K562 (cell line): ENCODE data around the gene MOSPD3.

Experiments
- FOXP1 ChIP-seq: sonication (generic); formaldehyde crosslinking; IDR thresholded peaks from 2 replicates; pipeline ENCODE4 v1.8.0; 2022; ENCODE audit warnings: mild to moderate bottlenecking, missing genetic modification reagents
- LEF1 ChIP-seq: fragments of 450-650 bp; IDR thresholded peaks from 2 replicates; pipeline ENCODE4 v1.6.1; 2016; ENCODE audit warnings: mild to moderate bottlenecking
- MXI1 ChIP-seq: IDR thresholded peaks from 2 replicates; pipeline ENCODE4 v1.6.1; 2011; ENCODE audit warnings: low read depth, mild to moderate bottlenecking, improper control_type of control experiment, low read length
- MYC ChIP-seq, 2 experiments: fragments of 250-450 bp in 1 of 2; sonication (Bioruptor Pico) in 1 of 2; IDR thresholded peaks; 2 replicates each; pipeline versions ENCODE4 v1.5.1 to v1.6.1; 2012 to 2021; ENCODE audit warnings: low read depth in 2 of 2, borderline replicate concordance in 1 of 2, improper control_type of control experiment in 1 of 2, low read length in 1 of 2, mild to moderate bottlenecking in 1 of 2, moderate library complexity in 1 of 2
- POLR2A ChIP-seq: fragments of 450-650 bp; conservative IDR thresholded peaks from 2 replicates; pipeline ENCODE4 v1.6.1; 2016
- PRMT5 ChIP-seq: sonication (generic); formaldehyde crosslinking; IDR thresholded peaks from 2 replicates; pipeline ENCODE4 v1.5.0; 2020; ENCODE audit warnings: missing genetic modification reagents
- SIN3A ChIP-seq, 2 experiments: fragments of 150-350 bp in 1 of 2; IDR thresholded peaks; 2 replicates each; pipeline ENCODE4 v1.6.1; 2011 to 2016; ENCODE audit warnings: borderline replicate concordance in 2 of 2, low read depth in 2 of 2, low read length in 2 of 2, mild to moderate bottlenecking in 2 of 2, moderate library complexity in 2 of 2; ENCODE audit not compliant: control insufficient read depth in 1 of 2
- TCF7 ChIP-seq: sonication (generic); IDR thresholded peaks from 2 replicates; pipeline ENCODE4 v1.6.1; 2016; ENCODE audit warnings: antibody characterized with exemption, borderline replicate concordance
- ZNF263 ChIP-seq: sonication (generic); formaldehyde crosslinking; IDR thresholded peaks from 2 replicates; pipeline ENCODE4 v1.8.0; 2022; ENCODE audit warnings: mild to moderate bottlenecking, missing genetic modification reagents, borderline replicate concordance
- TF ChIP-seq, protein P1 (sequence below), 2 experiments: IDR thresholded peaks in 1 of 2; conservative IDR thresholded peaks in 1 of 2; 2 replicates each; pipeline ENCODE4 v1.6.1; 2016; ENCODE audit warnings: low read depth in 2 of 2, mild to moderate bottlenecking in 1 of 2, missing compliant biosample characterization in 1 of 2, missing genetic modification characterization in 1 of 2, moderate library complexity in 1 of 2
- TF ChIP-seq, protein P2 (sequence below): fragments of 250-450 bp; sonication (Bioruptor Pico); IDR thresholded peaks from 2 replicates; pipeline ENCODE4 v1.8.0; 2021; ENCODE audit warnings: mild to moderate bottlenecking, moderate library complexity
- TF ChIP-seq, protein P3 (sequence below), 3 experiments: IDR thresholded peaks in 2 of 3; conservative IDR thresholded peaks in 1 of 3; 2 replicates each; pipeline ENCODE4 v1.5.1; 2011 to 2012; ENCODE audit warnings: low read length in 3 of 3, mild to moderate bottlenecking in 3 of 3, control low read depth in 2 of 3, improper control_type of control experiment in 1 of 3, inconsistent platforms in 1 of 3, low read depth in 1 of 3, mixed read lengths in 1 of 3, moderate library complexity in 1 of 3; ENCODE audit not compliant: insufficient read depth in 2 of 3

DNA sequence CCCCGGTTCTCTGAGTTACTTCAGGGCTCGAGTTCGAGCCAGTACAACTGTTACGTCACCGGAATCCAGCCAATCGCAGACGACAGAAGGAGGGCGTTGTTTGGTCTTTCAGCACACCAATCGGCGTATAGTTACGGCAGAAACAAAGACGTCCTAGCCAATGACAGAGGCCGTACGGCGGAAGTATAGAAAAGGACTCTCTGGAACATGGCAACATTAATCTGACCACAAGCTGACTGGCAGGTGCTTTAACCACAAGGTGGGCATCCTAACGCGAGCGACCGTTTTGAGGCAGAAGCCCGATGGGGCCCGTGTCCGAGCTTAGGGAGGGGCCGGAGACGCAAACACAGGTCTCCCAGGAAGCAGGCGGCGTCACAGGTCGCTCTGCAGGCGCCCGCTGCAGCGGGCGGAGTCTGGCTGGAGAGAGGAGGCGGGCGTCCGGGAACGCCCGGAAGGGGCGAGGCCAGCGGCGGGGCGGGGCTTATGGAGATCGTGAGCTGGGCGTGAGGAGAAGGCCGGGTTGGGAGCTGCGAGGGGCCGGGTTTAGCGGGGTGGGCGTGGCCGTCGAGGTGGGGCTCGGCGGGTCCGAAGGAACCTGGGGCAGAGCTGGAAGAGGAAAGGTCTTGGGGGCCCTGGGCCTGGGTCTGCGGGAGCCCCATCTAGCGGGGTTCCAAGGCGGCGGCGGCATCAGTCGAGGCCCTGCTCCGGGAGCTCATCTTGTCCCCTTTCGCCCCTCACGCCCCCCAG, at the start of gene MOSPD3:
- TF ChIP-seq, protein P1, sequence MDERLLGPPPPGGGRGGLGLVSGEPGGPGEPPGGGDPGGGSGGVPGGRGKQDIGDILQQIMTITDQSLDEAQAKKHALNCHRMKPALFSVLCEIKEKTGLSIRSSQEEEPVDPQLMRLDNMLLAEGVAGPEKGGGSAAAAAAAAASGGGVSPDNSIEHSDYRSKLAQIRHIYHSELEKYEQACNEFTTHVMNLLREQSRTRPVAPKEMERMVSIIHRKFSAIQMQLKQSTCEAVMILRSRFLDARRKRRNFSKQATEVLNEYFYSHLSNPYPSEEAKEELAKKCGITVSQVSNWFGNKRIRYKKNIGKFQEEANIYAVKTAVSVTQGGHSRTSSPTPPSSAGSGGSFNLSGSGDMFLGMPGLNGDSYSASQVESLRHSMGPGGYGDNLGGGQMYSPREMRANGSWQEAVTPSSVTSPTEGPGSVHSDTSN (CRISPR knock-in tag; IDR thresholded peaks at IDR 0.05; ENCODE audit: low read depth), result 0 out of 2 replicates have a peak, but pooled peaks have one; percentile 11
- TF ChIP-seq, protein P1 (tag; conservative IDR thresholded peaks at IDR 0.05; ENCODE audit: low read depth), result peak; percentile 83
- TF ChIP-seq MXI1 (no peak), POLR2A (peak; percentile 97), TCF7 (no peak), MYC (IDR thresholded peaks at IDR 0.05; ENCODE audit: low read depth, low read length) (peak; percentile 27; the same call in 1 of the 2 replicates), MYC (CRISPR knock-in tag; IDR thresholded peaks at IDR 0.05; ENCODE audit: borderline replicate concordance, low read depth) (no peak), ZNF263 (CRISPR knock-in tag) (no peak), PRMT5 (CRISPR knock-in tag) (no peak), LEF1 (no peak), FOXP1 (no peak), SIN3A (IDR thresholded peaks at IDR 0.05; ENCODE audit: borderline replicate concordance in 2 of 2, control insufficient read depth in 1 of 2, low read depth in 2 of 2, low read length in 2 of 2) (peak; percentile 61 to 89; a peak in 1 of 4 replicates)
- TF ChIP-seq, protein P2, sequence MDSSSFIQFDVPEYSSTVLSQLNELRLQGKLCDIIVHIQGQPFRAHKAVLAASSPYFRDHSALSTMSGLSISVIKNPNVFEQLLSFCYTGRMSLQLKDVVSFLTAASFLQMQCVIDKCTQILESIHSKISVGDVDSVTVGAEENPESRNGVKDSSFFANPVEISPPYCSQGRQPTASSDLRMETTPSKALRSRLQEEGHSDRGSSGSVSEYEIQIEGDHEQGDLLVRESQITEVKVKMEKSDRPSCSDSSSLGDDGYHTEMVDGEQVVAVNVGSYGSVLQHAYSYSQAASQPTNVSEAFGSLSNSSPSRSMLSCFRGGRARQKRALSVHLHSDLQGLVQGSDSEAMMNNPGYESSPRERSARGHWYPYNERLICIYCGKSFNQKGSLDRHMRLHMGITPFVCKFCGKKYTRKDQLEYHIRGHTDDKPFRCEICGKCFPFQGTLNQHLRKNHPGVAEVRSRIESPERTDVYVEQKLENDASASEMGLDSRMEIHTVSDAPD (CRISPR knock-in tag), result no peak
- TF ChIP-seq, protein P3, sequence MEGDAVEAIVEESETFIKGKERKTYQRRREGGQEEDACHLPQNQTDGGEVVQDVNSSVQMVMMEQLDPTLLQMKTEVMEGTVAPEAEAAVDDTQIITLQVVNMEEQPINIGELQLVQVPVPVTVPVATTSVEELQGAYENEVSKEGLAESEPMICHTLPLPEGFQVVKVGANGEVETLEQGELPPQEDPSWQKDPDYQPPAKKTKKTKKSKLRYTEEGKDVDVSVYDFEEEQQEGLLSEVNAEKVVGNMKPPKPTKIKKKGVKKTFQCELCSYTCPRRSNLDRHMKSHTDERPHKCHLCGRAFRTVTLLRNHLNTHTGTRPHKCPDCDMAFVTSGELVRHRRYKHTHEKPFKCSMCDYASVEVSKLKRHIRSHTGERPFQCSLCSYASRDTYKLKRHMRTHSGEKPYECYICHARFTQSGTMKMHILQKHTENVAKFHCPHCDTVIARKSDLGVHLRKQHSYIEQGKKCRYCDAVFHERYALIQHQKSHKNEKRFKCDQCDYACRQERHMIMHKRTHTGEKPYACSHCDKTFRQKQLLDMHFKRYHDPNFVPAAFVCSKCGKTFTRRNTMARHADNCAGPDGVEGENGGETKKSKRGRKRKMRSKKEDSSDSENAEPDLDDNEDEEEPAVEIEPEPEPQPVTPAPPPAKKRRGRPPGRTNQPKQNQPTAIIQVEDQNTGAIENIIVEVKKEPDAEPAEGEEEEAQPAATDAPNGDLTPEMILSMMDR (IDR thresholded peaks at IDR 0.05 in 2 of 3, conservative IDR thresholded peaks at IDR 0.05 in 1 of 3; ENCODE audit: insufficient read depth in 2 of 3, low read depth in 1 of 3, low read length in 3 of 3), result 0 out of 6 replicates have a peak, but pooled peaks of 1 of the 3 experiments have one; percentile 1
